HG03039 (cell line): ENCODE results near the gene PDE10A.

Experiments used
- ATAC-seq: cut with Tn5 transposase; IDR thresholded peaks from one replicate; pipeline ENCODE4 v1.9.1; 2021; ENCODE audit warnings: mild to moderate bottlenecking, moderate library complexity; ENCODE audit not compliant: unreplicated experiment

The PDE10A gene

GRCh38 chr6:165426892-165427291 lies 236.1 kb downstream of the PDE10A start:
- no peak for ATAC-seq

GRCh38 chr6:165422192-165422591 lies 240.8 kb downstream of the PDE10A start:
- no peak for ATAC-seq

GRCh38 chr6:165417278-165417865 lies 245.7 kb downstream of the PDE10A start:
- ATAC-seq: no peak

DNA sequence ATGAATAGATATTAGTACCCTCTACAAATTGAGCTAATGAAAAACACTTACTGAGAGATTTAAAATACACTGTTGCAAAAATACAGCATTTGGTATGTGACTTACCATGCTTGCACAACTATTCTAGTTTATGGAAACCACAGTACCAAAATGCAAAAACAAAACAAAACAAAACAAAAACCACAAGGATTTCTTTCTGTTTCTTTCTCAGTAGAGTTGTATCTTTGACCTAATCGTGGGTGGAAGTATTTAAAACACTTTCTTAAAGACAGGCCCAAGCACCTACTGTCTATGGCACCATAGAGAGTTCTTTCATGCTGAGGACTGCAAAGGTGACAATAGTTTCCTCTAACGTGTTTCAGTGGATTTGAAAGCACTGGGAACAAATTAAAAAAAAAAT lies 258.3 kb downstream of the PDE10A start:
- no peak for ATAC-seq

GRCh38 chr6:165404296-165404695 lies 258.7 kb downstream of the PDE10A start:
- ATAC-seq: no peak

DNA sequence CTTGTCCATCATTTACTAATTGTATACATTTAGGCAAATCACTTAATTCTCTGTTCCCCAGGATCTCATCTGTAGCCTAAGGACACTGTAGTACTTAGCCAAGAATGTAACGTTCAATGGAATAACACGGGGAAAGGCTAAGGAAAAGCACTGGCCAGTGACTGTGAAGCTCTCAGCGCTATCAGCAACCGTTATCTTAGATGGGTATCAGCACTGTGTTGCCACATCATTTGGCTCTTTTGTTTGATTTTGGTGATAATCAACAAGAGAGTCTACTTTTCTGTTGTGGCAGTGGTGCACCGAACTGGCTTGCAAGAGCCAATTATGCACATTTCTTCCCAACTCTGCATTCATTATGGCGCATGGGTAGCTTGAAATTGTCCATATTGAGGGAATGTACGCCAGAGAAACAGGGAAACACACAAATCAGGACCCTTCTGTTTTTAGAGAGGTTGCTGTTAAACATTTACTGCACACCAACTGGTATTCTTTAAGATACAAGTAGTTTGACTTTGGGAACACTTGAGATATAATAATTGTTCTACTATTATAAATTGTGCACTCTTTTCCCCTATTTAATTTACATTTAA lies 259.9 kb downstream of the PDE10A start:
- ATAC-seq: no peak

GRCh38 chr6:165401092-165401491 lies 261.9 kb downstream of the PDE10A start:
- ATAC-seq: no peak

GRCh38 chr6:165390475-165390874 lies 272.6 kb downstream of the PDE10A start:
- ATAC-seq: no peak

DNA sequence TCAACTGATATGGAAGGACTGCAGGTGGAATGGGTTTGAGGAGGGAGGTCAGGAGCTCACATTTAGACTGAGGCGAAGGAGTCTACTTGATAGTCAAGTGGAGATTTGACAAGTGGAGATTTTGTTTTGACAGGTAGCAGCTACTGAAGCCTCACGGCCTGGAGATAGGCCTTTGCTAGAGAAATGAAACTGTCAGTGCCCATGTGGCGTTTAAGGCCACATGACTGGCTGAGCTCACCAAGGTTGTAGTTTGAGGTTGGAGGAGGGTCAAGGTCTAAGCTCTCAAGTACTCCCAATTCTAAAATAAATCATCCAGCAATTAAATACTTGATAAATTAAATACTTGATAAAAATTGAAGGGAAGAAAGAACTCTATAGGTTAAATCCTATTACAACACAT lies 273.5 kb downstream of the PDE10A start:
- no peak for ATAC-seq

DNA sequence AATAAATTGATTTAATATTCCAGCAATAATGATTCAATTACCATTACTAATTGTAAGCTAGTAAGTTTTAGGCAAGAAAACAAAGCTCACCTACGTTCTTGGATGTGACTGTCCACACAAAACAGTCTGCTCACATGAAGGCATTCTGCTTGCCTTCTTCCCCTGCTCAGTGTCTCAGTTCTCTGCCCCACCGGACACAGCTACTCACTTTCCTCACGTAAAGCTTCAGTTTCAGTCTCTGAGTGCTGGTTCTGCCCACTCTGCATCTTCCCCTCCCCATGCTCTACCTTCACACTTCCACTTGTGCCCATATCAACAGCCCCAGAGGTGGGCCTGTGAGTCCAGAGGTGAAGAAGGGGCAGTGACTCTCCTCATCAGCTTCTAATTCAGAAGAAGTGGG lies 279.7 kb downstream of the PDE10A start:
- ATAC-seq: no peak

- ATAC-seq: no peak
These were observed 286.9 kb downstream of the PDE10A start for GRCh38 chr6:165376100-165376499.

DNA sequence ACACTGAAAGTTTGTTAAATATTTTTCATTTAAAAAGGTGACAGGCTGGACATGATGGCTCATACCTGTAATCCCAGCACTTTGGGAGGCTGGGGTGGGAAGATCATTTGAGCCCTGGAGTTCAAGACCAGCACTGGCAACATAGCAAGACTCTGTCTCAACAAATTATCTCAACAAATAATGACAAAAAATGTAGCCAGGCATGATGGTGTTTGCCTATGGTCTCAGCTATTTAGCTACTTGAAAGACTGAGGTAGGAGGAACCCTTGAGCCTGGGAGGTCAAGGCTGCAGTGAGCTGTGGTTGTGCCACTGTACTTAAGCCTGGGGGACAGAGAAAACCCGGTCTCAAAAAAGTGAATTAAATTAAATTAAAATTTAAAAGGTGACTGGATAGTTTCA lies 297.7 kb downstream of the PDE10A start:
- no peak for ATAC-seq

DNA sequence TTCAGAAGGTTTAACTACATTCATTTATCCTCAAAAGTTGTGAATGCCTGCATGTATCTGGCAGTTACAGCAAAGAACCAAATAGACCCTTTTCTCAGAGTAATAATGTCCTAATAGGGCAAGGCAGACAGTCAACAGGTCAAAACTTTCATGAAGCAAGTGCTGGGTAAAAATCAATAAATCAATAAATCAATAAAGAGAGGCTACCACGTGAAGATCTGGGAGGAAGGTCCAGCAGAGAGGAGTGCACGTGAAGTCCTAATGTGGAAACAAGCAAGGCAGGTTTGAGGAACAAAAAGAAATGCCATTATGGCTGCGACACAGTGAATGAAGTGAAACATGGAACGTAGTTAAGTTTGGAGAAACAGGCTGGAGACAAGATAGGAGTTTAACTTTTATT lies 317.3 kb downstream of the PDE10A start:
- ATAC-seq: no peak

DNA sequence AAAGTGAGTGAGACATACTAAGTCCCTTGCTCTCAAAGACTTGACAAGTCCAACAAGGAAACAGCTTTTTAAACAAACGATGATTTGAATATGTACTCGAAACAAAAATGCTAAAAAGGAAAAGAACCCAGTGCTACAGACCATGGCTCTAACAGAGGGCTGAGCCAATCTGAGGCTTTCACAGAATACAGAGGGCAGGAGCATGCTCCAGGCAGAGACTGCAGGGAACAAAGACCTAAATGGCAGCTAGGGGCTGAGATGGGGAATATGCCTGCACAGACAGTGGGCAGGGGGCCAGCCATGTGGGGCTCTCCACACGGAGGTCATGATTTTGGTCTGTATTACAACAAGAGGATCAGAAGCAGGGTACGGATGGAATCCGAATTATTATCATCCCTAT lies 322.5 kb downstream of the PDE10A start:
- ATAC-seq: no peak

DNA sequence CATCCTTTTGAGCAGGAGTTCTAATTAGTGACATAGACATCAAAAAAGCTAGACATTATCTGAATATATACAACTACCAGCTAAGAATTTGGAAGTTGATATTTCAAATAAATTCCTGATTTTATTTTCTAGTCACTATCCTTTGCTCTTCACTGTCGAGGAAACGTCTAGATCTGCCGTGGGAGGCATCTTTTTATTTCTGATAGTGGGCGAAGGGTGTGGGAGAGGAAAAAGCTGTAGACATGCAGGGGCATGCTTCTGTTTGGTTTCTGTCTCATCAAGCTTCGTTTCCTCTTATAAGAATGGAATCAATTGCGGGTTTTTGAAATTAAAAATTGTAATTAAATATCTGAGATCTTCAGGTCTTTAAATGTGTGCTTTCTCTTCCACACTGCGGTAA lies 337.4 kb downstream of the PDE10A start:
- no peak for ATAC-seq

DNA sequence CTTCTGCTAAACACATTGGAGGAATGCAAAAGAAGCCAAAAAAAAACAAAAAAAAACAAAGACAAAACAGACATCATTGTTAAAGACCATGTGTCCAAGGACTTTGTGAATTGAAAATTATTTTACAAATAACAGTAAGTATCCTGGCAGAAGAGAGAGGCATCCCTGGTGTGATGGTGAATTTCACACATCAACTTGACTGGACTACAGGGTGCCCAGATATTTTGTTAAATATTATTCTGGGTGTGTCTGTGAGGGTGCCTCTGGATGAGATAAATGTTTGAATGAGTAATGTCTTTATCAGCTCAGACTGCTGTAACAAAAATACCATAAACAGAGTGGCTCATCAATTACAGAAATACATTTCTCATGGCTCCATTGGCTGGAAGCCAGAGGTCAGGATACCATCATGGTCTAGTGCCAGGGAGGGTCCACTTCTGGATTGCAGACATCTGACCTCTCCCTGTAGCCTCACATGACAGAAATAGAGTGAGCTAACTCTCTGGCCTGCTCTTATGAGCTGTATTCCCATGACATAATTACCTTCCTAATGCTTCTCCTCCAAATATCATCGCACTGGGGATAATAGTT lies 341.4 kb downstream of the PDE10A start:
- ATAC-seq: no peak

DNA sequence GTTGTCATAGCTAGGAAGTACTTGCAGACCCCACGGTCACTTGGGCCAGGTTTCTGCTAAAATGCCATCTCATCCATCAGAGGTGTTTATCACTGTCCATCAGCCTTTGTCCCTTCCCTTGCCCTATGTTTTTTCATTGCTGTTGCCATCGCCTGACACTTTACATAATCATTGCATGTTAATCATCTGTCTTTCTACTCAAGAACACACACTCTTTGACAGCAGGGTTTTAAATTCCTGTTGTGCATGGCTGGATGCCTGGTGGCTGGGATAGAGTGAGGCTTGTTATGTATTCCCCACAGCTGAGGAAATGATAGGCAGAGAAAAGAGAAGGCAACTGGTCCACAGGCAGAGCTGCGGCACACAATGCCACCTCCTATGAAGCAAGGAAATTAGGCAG lies 341.9 kb downstream of the PDE10A start:
- ATAC-seq: no peak

GRCh38 chr6:165317723-165318122 lies 345.3 kb downstream of the PDE10A start:
- no peak for ATAC-seq

DNA sequence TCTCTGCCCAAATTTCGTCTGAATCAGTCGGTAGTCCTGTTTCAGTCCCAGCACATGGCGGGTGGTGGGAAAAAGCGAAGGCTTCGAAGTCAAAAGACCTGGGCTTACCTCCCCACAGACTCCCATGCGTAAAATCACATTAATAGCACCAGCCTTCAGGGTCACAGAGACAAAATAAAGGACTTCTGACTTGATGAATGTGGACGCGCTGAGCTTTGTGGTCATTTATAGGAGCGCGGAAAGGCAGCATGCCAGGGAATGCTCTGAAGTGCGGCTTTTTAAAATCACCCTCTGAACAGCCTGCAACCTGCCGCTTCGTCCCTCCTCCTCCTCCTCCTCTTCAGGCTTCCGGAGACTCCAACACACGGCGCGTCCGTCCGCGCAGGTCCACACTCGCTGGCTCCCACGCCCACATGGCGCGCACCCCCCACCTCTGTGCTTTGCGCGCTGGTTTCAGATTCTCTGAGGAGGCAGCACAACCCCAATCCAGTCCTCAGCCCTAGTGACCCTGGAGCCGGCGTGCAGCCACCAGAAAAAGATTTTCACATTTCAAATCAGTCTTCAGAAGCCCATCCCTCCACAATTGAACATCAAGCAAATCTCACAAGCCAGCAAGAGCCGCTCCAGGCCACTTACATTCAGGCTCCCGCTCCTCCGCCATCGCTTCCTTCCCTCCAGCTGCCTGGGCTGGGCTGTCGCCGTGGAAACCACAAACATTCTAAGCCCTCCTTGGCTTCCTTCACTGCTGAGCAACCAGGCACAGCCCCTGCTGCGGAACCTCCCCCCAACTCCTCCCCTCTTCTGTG lies 353.9 kb downstream of the PDE10A start, which contains the start of gene C6orf118:
Gene C6orf118, minus strand, starts transcription at position 680 of the 806 bp plus-strand sequence. Its CDS starts 19 bp downstream, at position 661.
- ATAC-seq: no peak

DNA sequence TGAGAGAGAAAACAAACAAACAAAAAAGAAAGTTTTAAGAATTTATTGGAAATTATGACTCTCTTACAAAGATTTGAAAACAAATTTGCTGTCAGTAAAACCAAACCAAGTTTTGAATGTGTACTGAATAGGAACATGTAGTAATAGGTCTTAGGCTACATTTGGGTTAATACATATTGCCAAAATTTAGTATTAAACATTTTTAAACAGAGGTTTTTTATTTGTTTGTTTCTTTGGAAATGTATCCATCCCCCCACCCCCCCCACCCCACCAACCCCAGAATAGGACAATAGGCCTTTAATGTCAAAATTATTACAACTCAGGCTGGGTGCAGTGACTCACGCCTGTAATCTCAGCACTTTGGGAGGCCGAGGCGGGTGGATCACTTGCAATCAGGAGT lies 356.1 kb downstream of the PDE10A start:
- ATAC-seq: no peak

- ATAC-seq: no peak
These were observed 361.4 kb downstream of the PDE10A start for GRCh38 chr6:165301372-165302246.
